Tibial nerve (tissue), 4 donors: ENCODE data around the gene PCA3.

Source experiments
- CTCF ChIP-seq, 5 experiments: fragments of 200-600 bp in 3 of 5; fragments of 450-650 bp in 2 of 5; sonication (generic) in 3 of 5; IDR thresholded peaks; one replicate each; pipeline ENCODE4 v1.5.1; 2016 to 2019; ENCODE audit warnings: antibody characterized with exemption in 5 of 5, mild to moderate bottlenecking in 3 of 5, moderate library complexity in 2 of 5
- EP300 ChIP-seq, 2 donors: sonication (generic); formaldehyde crosslinking; IDR thresholded peaks; one replicate each; pipeline ENCODE4 v1.6.1; 2017; ENCODE audit warnings: antibody characterized with exemption in 2 of 2, mild to moderate bottlenecking in 1 of 2

GRCh38 chr9:76793784-76794431 is 29.7 kb downstream of the PCA3 start:
- TF ChIP-seq CTCF (IDR thresholded peaks at IDR 0.05) (no peak), EP300 (IDR thresholded peaks at IDR 0.05) (no peak)
